KG1 (cell line): ENCODE results near the gene TNRC18.
"Not testable (repeated sequence)": the region's sequence is repeated elsewhere in the genome, so short reads cannot be mapped to it uniquely, and the experiment has no call there.

ENCODE experiments used
- DNase-seq: peaks from one replicate; lab custom pipeline; 2025; lab: John Stamatoyannopoulos, UW

TNRC18 gene

DNA sequence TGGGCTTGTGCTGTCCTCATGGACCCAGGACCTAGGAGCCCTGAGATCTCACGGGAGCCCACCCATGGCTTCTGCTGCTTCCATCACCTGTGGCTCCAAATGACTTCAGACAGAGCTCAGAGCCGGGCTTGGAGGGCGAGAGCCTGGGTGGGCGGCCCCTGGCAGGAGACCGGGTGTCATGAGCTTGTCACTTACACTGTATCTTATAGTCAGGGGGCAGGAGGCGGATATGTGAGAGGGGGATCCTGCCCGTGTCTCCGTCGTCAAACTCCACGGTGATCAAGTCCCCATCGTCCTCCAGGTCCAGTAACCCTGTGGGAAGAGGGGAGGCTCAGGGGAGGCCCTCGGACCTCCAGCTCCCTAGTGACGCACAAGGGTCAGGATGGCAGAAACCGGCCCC, 107.9 kb downstream of the TNRC18 start:
- no peak for DNase-seq

DNA sequence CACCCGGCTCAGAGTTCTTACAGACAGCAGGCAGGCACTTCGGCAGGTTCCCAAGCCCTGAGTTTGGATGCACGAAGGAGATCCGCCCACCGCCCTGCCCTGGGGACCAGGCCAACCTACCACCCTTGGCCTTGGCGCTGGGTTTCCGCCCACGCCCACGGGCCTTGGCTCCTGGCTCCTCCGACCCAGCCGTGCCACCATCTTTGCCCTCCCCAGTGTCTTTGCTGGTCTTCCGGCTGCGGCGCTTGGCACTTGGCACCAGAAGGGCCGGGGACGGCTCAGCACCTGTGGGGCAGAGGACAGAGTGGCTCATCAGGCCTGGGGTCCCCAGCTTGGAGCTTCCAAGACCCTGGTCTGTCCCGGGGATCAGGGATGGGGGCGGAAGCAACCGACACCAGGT, 108.8 kb downstream of the TNRC18 start:
- DNase-seq, result no peak

DNA sequence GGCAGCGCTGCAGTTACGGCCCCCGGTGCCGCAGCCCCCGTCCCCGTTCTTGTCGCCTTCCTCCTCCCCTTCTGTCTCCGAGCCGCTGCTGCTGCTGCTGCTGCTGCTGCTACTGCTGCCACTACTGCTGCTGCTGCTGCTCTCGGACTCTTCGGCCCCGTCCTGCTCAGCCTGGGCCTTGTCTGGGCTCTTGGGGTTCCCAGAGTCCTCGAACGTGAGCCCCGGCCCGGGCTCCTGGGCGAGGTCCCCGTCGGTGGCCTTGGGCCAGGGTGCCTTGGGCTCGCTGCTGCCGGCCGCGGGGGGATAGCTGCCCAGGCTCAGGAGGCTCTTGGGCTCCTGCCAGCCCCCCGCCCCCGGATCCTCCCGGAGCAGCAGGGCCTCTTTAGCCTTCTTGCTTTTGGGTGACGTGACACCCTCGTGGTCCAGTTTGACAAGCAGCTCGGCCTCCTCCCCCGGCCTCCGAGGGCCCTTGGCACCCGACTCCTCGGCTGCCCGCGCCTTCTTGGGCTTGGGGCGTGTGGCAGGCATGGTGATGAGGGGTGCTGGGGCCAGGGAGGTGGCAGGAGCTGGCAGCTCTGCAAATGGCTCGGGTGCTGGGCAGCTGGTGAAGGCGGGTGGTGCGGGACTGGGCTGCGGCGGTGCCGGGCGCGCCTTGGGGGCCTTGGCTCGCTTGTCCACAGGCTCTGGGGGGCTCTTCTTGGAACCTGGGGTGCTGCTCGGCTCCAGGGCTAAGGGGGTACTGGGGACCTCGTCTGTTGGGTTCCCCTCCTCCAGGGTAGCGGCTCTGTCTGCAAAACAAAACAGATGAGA, 110.4 kb downstream of the TNRC18 start:
- not testable (repeated sequence) for DNase-seq

DNA sequence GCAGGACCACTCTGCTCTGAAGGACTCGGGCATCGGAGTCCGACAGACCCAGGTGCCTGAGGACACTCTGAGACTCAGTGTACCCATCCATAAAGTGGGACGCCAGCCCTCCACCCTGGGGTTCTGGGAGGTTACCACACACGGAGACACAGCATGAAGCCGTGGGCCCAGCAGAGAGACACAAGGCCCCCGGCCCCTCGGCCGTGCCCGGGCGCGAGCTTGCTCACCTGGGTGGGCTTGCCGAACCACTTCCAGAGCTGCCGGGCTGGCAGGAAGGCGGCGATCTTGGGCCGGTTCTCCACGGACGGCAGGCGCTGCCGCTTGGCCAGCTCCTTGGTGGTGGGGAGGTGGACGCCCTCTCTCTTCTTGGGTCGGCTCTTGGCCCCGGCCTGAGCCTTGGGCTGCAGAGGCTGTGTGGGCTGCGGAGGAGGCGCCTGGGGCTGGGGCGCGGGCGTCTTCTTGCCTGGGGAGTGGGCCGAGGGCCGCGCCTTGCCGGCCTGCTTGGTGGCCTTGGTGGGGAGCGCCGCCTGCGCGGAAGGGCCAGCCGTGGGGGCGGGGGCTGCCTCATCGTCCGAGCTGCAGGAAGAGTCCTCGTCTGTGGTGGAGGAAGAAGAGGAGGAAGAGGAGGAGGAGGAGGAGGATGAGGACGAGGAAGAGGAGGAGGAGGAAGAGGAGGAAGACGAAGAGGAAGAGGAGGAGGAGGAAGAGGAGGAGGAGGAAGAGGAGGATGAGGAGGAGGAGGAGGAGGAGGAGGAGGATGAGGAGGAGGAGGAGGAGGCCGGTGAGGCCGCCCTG, 111.2 kb downstream of the TNRC18 start:
- DNase-seq, result not testable (repeated sequence)

DNA sequence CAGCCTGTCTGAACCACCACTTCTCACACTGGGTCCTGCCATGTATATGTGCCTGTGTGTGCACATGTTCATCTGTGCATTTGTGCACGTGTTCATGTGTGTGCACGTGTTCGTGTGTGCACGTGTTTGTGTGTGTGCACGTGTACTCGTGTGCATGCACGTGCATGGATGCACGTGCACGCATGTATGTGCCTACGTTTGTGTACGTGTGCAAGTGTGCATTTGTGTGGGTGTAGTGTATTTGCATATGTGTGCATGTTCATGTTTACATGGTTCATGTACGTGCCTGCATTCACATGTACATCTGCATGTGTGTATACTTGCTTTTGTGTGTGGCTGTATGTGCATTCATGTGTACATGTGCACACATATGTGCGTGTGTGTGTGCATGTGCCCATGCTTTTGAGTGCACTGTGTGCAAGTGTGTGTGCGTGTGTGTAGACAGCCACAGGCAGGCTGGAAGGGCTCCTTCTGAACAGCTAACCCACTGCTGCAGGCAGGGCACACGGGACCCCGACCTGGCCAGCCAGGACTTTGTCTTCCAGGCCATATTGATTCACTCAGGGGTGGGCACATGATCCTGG, 112.7 kb downstream of the TNRC18 start:
- no peak for DNase-seq

DNA sequence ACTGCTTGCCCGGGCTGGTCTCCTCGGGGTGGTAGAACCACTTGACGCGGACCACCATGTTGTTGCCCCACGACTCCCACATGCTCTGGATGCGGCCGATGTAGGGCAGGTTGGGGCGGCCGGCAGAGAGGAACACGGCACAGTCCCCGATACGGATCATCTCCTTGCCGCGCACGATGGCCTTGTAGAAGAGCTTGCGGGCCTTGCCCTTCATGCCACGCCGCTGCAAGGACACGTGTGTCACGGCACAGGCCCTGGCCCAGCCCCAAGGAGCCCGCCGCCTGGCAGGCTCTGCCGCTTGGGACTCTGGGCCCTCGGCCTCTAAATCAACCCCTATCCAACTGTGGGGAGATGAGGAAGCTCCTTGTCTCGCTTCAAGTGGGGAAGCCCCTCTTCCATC, 114.5 kb downstream of the TNRC18 start:
- no peak for DNase-seq

DNA sequence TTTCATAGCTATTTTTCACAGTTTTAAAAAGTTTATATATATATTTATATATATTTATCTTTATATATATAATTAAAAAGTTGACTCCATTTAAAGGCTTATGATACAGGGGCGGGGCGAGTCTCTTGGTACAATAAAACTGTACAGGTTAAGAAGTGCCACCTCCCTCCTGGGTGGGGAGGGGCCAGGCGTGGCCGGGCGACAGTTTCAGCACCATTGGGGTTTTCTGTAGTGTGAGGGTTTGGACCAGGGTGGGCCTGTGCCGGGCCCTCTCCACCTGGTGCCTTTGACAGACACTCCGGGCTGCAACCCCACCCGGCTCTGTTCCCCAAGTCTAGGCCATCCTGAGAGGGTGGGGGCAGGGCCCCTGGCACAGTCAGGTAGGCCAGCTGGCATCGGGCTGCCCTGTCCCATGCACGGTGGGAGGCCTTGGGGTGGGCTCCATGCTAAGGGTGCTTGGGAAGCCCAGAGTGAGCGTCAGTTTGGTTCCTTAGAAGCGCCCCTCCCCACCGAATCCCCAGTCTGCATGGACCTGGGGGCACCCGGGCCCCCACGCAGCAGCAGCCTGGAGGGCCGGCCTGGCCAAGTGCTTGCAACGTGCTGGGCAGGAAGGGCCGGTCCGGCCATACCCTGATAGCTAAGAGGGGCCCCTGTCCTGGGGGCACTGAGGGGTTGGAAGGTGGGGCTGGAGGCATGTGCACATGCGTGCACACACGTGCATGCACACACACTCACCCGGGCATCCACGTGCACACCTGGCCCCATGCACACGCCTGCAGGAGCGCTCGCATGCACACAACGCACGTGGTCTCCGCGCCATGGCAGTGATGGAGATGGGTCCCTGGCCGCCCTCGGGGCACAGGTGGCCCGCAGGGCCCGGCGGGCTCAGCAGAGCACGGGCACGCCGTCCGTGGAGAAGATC, 116.2 kb downstream of the TNRC18 start:
- not testable (repeated sequence) for DNase-seq

DNA sequence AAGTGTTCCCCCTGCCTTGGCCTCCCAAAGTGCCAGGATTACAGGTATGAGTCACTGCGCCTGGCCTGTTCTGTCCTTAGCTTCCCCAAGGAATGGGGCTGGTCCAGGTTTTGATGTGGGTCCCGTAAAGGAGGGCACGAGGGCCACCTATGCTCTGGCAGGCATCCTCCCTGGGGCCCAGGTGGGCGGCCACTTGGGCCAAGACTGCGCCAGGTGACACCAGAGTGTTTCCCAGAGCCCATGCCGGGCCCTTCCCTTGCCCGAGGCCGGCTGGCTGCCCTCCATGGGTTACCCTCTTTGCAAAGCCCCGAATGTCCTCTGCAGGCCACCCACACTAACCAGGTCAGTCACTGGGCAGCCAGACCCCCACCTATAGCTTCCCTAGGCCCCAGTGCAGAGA, 118.6 kb downstream of the TNRC18 start:
- DNase-seq, result not testable (repeated sequence)

DNA sequence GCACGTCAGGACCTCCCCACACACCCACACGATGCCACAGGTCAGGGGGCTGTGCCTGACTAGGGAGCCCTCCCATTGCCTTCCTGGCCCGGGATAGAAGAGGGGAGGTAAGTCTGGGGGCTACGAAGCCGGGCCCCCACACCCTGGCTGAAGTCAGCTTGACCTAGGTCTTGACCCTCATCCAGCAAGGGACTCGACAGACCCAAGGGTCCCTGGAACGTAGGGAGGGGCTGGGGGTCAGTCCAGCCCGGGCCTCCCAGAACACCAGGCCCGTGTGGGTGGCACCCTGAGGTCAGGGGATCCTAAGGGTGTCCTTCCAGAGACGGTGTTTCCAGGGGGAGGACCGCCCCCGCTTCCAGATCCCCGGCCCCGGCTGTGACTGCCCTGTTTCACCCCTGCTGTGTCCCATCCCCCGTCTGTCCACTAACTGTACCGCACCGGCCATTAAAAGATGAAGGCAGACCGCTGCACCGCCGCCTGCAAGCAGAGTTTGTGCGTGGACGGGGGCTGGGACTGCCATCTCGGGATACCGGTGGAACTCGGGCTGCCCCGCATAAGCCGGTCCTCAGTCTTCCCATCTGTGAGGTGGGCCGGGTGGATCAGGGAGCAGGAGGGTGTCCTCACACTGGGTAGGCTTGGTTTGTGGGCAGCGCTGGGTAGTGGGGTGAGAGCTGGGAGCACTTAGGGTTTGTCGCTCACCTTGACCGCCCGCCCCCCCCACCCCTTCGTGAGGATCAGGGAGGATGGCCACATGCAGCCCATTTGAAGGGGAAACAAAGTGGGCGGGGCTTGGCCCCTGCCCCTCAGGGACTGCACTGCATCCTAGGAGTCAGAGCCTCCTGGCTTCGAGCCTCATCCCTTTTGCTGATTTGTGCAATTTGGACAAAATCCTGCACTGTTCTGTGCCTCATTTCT, 119.8 kb downstream of the TNRC18 start:
- DNase-seq, result no peak

DNA sequence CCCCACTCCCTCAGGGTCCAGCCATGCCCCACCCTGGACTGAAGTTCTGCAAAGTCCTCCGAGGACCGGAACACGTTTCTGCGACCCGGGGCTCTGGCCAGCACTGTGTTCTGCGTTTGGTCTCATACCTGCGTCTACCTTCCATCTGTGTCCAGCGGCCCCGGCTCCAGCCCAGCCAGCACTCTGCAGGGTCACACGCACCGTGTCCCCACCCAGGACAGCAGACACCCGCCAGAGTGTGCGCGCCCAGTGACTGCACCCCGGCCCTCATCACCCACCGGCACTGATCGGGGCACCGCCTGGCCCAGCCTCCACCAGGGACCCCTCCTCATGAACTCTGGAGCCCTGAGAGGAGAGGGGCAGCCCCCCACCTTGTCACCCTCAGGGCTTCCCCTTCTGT, 120.6 kb downstream of the TNRC18 start:
- DNase-seq, result no peak

DNA sequence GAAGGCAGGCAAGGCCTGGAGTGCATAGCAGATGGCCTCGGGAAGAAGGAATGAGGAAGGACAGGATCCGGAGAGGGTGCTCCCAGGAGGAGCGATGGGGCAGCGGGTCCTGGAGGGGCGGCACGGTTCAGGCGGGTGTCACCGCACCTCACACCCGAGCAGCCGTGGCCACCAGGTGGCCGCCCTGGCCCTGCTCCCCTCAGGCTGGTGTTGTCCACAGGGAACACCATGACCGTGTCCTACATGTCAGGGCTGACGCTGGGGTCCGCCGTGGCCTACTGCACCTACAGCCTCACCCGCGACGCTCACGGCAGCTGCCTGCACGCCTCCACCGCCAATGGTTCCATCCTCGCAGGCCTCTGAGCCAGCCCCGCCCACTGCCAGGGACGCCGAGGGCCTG, 121.1 kb downstream of the TNRC18 start:
- DNase-seq, result no peak

DNA sequence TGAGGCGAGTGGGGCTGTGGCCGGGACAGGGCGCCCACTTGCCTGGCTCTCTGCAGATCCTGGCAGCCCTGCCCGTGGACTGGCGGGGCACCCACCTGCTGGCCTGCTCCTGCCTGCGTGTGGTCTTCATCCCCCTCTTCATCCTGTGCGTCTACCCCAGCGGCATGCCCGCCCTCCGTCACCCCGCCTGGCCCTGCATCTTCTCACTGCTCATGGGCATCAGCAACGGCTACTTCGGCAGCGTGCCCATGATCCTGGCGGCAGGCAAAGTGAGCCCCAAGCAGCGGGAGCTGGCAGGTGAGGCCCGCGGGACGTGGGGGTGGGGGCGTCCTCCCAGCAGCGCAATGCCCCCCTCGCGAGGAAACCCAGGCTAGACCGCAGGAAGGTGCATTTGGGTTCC, 123.3 kb downstream of the TNRC18 start:
- no peak for DNase-seq

DNA sequence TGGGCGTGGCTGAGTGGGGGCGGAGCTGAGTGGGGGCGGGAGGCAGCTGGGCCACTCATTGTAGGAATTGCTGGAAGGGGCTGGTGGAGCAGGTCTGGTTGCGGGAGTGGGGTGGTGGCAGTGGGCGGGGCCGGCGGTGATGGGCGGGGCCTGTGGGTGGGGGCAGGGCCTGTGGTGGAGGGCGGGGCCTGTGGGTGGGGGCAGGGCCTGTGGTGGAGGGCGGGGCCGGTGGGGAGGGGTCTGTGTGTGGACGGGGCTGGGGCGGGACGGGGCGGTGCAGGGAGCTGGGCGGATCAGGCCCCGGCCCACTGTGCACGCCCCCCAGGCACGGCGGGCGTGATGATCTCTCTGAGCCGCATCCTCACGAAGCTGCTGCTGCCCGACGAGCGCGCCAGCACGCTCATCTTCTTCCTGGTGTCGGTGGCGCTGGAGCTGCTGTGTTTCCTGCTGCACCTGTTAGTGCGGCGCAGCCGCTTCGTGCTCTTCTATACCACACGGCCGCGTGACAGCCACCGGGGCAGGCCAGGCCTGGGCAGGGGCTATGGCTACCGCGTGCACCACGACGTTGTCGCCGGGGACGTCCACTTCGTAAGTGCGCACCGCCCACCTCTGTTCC, 126.9 kb downstream of the TNRC18 start:
- DNase-seq, result no peak

DNA sequence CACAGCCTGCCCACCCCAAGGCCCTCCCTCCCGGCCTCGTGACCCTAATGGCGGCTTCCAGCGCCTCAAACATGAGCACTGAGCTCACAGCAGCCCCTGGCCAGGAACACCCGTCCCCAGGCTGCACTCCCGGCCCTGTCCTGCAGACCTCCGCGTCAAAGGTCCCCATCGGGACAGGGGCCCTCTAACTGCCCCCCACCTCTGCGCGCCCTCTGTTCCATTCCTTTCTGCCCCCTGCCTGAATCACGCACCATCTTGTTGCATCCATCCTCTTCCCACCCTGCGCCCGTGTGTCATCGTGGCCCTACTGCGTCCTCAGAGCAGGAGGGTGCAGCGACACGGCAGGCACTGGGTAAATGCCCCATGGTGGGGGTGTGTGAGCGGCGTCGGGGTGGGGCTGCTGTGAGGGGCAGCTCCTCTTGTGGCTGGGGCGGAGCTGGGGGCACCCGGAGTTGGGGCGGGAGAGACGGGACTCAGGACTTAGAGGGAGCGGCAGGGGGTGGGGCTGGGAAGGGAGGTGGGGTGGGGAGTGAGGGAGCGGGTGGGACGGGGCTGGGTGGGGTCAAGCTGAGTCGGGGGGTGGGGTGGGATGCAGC, 127.5 kb downstream of the TNRC18 start:
- DNase-seq, result no peak

DNA sequence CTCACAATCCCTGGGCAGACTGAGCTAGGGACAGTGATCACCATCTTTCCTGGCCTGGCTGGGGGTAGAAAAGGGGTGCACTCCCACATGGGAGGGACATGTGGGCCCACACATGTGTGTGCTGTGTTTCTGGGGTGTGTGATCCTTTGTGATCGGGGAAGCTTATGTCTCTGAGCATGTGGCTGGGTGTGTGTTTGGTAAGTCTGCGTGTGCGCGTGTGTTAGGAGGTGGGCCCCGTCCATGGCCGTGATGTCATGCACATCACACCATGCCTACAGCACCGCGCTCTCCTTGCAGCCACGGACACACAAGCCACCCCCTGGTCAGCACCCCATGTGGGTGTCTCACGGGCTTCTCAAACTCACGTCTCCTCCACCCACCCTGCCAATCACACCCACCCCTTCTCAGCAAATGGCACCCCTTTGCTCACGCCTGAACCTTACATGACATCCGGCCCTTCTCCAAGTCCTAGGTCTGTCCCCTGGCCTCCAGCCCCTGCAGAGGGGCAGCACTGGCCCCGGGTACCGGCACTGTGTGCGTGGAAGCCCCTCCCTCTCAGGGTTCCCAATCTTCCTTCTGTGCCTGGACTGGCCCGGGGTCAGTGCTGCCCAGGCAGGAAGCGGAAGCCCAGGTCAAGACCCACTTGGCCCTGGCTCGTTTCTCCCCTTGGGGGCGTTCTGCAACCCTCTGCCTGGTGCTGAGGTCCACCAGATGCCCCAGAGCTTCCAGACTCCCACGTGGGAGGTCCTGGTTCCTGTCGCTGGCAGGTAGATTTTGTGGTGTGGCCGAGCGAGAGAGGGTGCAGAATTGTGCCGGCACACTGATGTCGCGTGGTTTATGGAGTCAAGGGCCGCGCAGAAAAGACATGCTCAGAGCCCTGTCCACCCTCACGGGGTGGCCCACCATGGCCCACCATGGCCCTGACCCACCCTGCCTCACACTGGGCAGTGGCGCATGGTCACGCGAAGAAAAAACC, 128.3 kb downstream of the TNRC18 start:
- no peak for DNase-seq

DNA sequence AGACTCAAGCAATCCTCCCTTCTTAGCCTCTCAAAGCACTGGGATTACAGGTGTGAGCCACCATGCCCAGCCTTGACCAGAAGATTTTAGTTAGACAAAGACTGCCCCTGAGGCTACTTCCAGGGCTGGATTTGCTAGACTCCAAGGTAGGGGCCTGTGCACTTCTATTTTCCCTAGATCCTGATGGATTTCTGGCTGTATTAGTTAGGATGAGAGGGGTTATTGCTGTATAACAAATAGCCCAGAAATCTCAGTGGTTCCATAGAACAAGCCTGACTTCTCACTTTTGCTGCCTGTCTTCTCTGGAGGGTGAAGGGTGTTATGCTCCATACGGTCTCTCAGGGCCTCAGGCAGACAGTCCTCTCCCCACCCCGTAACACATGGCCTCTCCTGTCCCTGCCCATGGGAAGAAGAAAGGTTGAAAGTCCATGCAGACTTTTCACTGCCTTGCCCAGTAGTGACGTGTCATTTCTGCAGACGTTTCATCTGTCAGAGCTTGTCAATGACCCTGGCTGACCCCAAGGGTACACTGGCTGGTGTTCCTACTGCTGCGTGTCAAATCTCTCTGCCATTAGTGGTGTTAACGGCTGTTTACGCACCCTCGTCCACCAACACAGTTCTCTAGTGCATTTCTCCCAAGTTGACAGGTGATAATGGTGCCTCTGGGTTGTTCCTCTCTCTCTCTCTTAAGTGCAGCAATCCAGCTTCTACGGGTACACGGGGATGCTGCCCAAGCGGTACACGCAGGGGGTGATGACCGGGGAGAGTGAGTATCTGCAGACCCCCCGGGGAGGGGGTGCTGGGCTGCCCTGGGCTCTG, 129.3 kb downstream of the TNRC18 start:
- DNase-seq, result no peak

DNA sequence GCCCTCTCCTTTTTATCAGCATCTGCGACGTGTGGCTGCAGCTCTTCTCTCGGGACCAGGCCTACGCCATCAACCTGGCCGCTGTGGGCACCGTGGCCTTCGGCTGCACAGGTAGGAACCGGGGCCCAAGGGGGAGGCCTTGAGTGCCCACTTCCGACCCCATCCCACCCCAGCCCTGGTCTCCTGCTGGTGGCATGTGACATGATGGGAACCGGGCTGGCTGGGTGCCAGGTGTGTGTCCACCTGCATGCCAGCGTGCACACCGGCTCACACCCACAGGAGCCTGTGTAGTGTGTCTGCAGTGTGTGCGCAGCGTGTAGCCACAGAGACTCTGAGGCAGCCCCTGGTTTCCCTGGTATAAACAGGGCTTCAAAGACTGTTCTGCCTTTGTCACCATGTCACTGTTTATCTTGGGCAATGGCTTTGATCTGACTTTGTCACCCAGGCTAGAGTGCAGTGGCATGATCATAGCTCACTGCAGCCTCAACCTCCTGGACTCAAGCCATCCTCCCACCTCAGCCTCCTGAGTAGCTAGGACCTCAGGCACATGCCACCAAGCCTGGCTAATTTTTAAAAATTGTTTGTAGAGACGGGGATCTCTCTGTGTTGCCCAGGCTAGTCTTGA, 131.8 kb downstream of the TNRC18 start:
- not testable (repeated sequence) for DNase-seq
